Muscle of back (tissue), 13 donors: ENCODE results near the gene ABRAXAS1. TPM values are rescaled to one million over a fixed set of nuclear protein-coding genes. Genes with fewer than 3 reads are reported as not detected.
"Not testable (repeated sequence)": the region's sequence is repeated elsewhere in the genome, so short reads cannot be mapped to it uniquely, and the experiment has no call there.

Source experiments
- DNase-seq, 3 donors: peaks; one replicate each; pipeline versions ENCODE4 v3.0.0 to v3.0.0-alpha.2; 2013
- long read RNA-seq, 9 donors: transcript quantifications; one replicate each; lab custom pipeline, GENCODE V29; 2026
- polyA plus RNA-seq, 10 donors: library from polyadenylated mRNA; unstranded; fragments of 120-200 nt; gene quantifications; one replicate each; pipeline ENCODE4 v1.2.1, GENCODE V29; 2013; ENCODE audit not compliant: insufficient read length in 10 of 10

ABRAXAS1 gene
- 10 to 100 TPM; 28.7 to 48.8 (median 36.0) TPM for polyA plus RNA-seq
- long read RNA-seq, donor 1, full-length matches to known transcripts, result 5 of 5 reads
- long read RNA-seq, donor 1, partial matches to known transcripts, result 0 of 5 reads
- long read RNA-seq, donor 1, other reads (novel, unspliced or antisense), result 0 of 5 reads
- long read RNA-seq, donor 2, full-length matches to known transcripts, result 3 of 3 reads
- long read RNA-seq, donor 2, partial matches to known transcripts, result 0 of 3 reads
- long read RNA-seq, donor 2, other reads (novel, unspliced or antisense), result 0 of 3 reads
- long read RNA-seq, donor 3, result 0 reads
- long read RNA-seq, donor 4, full-length matches to known transcripts, result 1 of 1 reads
- long read RNA-seq, donor 4, partial matches to known transcripts, result 0 of 1 reads
- long read RNA-seq, donor 4, other reads (novel, unspliced or antisense), result 0 of 1 reads
- long read RNA-seq, donor 5, full-length matches to known transcripts, result 2 of 7 reads
- long read RNA-seq, donor 5, partial matches to known transcripts, result 5 of 7 reads
- long read RNA-seq, donor 5, other reads (novel, unspliced or antisense), result 0 of 7 reads
- long read RNA-seq, donor 6, full-length matches to known transcripts, result 1 of 1 reads
- long read RNA-seq, donor 6, partial matches to known transcripts, result 0 of 1 reads
- long read RNA-seq, donor 6, other reads (novel, unspliced or antisense), result 0 of 1 reads
- long read RNA-seq, donor 7, full-length matches to known transcripts, result 1 of 1 reads
- long read RNA-seq, donor 7, partial matches to known transcripts, result 0 of 1 reads
- long read RNA-seq, donor 7, other reads (novel, unspliced or antisense), result 0 of 1 reads
- long read RNA-seq, donor 8, result 0 reads
- long read RNA-seq, donor 9, result 0 reads

DNA sequence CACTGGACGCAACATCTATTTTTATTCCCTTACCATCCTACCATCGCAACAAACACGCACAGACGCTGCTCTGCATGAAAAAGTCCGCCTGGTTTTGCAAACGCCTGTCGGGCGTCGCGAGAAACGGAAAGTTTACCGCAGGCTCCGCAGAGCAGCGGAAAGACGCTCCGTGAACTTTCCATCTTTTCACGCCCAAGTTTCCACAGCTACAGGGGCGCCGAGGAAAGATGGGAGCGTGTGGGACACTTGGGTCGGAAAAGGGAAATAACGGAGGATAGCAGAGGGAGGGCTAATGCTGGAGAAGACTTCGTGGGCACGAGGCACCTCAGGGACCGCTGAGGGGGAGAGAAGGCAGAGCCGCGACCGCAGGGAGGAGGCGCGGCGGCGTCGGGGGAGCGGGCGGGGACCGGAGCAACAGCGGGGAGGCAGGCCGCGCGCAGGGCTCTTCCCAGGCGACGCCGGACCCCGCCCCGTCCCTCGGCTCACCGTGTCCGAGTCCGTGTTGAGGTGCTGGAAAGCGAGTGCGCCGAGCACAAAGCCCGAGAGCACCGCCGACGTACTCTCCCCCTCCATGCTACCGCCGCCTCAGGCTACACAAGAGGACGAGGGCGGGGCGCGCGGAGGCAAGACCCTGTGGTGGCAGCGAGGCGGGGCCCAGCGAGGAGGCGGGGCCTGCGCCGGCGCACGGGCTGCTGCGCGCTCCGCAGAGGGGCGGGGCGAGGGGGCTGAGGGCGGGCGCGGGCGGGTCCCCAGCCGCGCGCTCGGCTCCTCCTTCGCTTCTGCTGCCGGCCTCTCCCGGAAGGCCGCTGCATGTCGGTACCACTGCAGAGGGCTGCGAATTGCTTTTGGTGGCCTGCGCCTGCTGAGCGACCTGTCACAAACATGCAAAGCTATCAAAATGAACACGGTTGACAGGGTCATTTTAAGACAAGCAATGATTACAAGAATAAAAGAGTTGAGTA lies at the start of gene ABRAXAS1:
Gene ABRAXAS1, minus strand, starts transcription at position 601 of the 962 bp plus-strand sequence. Its CDS starts 28 bp downstream, at position 573.
- DNase-seq, result peak; percentile 95 to 98 (median 95)

DNA sequence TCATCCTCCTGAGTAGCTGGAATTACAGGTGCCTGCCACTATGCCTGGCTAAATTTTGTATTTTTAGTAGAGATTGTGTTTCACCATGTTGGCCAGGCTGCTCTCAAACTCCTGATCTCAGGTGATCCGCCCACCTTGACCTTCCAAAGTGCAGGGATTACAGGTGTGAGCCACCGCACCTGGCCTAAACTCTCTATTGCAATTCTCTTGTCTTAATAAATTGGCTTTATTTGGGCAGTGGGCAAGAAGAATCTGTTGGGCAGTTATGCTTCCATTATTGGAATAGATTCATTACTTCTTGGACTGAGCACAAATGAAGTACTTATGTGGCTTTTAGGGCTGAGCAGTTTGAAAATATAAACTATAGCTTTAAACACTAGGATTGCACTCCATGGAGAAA lies 42.8 kb upstream of the ABRAXAS1 start:
- DNase-seq, result no peak

- no peak for DNase-seq
Observed at GRCh38 chr4:83522239-83522638, 37.3 kb upstream of the ABRAXAS1 start.

- DNase-seq, result no peak
Observed at GRCh38 chr4:83516042-83516772, 31.3 kb upstream of the ABRAXAS1 start.

DNA sequence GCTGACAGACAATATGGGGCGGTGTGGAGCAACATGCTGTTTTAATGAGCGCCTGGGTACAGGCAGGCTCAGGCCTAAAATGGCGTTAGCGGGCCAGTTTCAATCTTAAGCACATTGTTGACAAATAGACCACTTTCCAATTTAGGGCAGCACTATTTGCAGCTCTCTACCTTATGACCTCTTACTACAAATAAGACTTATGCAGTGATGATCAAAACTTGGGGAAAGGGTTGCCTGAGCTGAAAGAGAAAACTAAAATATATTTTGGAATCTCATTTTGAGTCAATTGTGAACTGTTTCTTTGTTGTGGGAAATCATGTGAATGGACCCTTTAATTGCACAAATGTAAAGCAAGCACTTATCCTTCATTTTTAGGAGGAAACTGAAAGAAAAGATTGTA lies 25.5 kb upstream of the ABRAXAS1 start:
- no peak for DNase-seq

- peak in 1 of 3 donors; percentile 7 for DNase-seq
Observed at GRCh38 chr4:83509156-83509585, 24.3 kb upstream of the ABRAXAS1 start.

- DNase-seq, result no peak
Observed at GRCh38 chr4:83504996-83505395, 20.1 kb upstream of the ABRAXAS1 start.

GRCh38 chr4:83504503-83504902 lies 19.6 kb upstream of the ABRAXAS1 start:
- no peak for DNase-seq

- no peak for DNase-seq
Observed at GRCh38 chr4:83503974-83504373, 19.1 kb upstream of the ABRAXAS1 start.

DNA sequence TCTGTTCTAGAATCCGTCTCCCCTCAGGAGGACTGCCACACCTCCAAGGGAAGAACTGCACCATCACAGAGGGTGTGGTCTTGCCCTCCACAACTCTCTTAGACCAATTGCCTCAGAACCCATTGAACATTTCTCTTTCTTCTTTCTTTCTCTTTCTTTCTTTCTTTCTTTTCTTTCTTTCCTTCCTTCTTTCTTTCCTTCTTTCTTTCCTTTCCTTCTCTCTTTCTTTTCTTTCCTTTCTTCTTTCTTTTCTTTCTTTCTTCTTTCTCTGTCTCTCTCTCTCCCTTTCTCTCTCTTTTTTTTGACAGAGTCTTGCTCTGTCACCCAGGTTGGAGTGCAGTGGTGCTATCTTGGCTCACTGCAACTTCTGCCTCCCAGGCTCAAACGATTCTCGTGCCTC lies 16.8 kb upstream of the ABRAXAS1 start:
- DNase-seq, result not testable (repeated sequence)

DNA sequence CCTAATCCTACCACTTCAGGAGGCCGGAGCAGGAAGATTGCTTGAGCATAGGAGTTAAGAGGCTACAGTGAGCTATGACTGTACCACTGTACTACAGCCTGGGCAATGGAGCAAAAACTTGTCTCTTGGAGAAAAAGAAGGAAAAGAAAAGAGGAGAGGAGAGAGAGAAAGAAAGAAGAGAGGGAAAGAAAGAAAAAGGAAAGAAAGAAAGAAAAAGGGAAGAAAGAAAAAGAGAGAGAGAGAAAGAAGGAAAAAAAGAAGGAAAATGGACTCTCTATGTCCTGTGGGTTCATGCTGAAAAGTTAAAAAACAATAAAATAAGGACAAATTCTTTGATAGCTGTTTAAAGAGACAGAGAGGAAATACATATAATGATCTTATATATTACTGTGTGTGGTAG lies 13.3 kb upstream of the ABRAXAS1 start:
- no peak for DNase-seq

DNA sequence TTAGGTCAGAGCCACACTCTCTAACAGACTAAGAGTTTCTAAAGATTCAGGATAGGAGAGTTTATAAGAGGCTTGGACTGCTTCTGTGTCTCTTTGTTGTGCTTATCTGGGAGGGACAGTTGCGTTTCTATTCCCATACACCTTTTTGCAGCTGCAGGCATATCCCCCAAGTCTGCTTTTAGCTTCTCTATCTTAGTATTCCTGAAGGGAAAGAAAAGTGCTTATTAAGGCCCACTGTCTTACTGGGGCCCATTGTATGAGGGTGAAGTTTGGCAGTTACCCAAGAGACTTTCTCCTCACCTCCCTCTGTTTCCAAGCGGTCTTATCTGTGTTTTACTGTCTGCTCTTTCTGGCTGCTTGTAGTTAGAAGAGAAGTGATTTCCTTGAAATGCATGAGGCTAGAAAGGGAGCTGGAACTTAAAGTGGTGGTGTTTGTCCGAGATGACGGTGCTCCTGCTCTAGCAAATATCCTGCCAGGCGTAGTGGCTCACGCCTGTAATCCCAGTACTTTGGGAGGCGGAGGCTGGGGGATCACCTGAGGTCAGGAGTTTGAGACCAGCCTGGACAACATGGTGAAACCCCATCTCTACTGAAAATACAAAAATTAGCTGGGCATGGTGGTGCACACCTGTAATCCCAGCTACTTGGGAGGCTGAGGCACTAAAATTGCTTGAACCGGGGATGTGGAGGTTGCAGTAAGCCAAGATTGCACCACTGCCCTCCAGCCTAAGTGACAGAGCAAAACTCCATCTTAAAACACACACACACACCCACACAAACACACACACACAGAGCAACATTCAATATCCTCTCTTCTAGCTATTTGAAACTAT lies 11.4 kb upstream of the ABRAXAS1 start:
- DNase-seq, result not testable (repeated sequence)

DNA sequence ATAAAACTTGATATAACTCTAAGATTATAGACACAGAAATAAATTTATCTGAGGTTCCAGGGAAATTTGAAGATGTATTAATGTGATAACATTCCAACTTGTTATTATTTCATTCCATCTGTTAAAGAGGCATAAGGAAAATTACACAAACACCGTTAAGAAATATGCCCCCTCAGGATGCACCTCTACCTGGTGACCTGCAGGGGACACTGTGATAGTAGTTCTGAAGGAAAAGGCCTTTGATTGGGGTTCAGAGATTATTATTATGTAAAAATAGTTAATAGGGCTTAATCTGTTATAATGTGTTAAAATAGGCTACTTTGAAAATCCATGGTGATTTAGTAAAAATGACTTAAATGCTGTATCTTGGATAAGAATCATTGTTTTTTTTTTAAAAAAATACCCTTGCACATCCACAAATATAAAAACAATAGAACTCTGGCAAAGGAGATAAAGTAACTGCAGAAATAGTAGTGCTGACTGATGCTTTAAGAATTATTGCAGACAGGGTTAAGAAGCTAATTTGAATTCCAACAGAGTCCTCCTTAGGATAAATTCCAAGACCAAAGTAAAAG lies 6.1 kb upstream of the ABRAXAS1 start:
- peak in 1 of 3 donors; percentile 17 for DNase-seq

DNA sequence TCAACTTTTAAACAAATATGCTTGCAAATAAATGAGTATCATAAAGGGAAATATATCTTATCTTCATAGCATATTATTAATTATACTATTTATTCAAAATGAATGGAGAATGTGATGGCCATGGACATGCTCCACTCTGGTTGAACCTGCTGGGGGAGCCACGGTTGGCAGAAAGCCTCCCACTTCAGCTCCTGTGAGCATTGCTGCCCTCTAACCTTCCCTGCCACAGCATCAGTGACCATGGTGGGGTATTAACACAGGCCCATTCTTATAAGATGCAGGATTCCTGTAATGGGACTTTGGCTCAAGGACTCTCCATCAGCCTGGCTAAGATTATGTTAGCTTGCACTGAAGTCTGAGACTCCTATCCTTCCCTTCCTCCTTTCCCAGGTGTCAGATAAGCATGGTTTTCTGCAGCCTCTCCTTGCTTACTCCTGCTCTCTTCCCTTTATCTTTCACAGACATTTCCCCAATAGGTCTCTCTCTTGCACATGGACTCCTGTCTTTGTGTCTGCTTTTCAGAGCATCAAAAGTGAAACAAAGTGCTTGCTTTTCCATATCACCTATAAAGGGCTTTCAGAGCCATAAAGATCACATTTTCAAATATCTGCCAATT lies 4.9 kb upstream of the ABRAXAS1 start:
- no peak for DNase-seq

GRCh38 chr4:83486457-83487129 lies 1.7 kb upstream of the ABRAXAS1 start:
- DNase-seq, result no peak

- no peak for DNase-seq
Observed at GRCh38 chr4:83473966-83474365, 10.9 kb downstream of the ABRAXAS1 start.

- no peak for DNase-seq
Observed at GRCh38 chr4:83473423-83473822, 11.5 kb downstream of the ABRAXAS1 start.

GRCh38 chr4:83456184-83456501 lies 28.8 kb downstream of the ABRAXAS1 start:
- DNase-seq, result no peak
